ENCODE data around the gene ATXN3L. TPM values are rescaled to one million over a fixed set of nuclear protein-coding genes. Genes with fewer than 3 reads are reported as not detected.

Gene ATXN3L
- total and polyA plus RNA-seq, 10 of the 15 experiments (the other 5 are each of a cell fraction or from before 2014, with no cell fraction given) = not detected

DNA sequence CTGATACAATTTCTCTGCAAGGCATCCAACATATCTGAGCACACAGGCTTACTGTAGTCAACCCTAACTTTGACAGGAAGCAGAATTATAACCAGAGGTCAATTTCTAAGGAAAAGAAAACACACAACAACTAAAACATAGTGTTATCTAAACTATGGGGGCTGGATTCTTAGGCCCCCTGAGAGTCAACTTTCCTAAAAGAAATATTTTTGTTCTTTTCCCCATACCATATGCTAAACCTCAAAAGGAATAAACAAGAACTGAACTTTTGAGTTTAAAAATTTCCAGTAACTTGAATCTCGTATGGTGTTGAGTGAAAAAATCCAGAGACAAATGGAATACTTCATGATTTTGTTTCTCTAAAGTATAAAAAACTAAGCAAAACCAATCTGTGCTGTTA, 42.9 kb downstream of the ATXN3L start (continued):
- TF ChIP-seq MTA3 (IDR thresholded peaks at IDR 0.05; ENCODE audit: borderline replicate concordance, low read length) (no peak), ETV6 (conservative IDR thresholded peaks at IDR 0.05 in 1 of 2, IDR thresholded peaks at IDR 0.05 in 1 of 2; ENCODE audit: borderline replicate concordance in 1 of 2, low read depth in 1 of 2) (no peak), TCF12 (IDR thresholded peaks at IDR 0.05; ENCODE audit: low read depth, low read length) (no peak), ZBED1 (IDR thresholded peaks at IDR 0.05; ENCODE audit: borderline replicate concordance) (no peak), POLR2A (IDR thresholded peaks at IDR 0.05; ENCODE audit: low read depth, low read length) (no peak), ASH2L (IDR thresholded peaks at IDR 0.05; ENCODE audit: borderline replicate concordance, low read depth) (no peak), WRNIP1 (IDR thresholded peaks at IDR 0.05; ENCODE audit: borderline replicate concordance, low read depth, low read length) (no peak), IKZF1 (conservative IDR thresholded peaks at IDR 0.05) (no peak)
- TF ChIP-seq, protein P1, sequence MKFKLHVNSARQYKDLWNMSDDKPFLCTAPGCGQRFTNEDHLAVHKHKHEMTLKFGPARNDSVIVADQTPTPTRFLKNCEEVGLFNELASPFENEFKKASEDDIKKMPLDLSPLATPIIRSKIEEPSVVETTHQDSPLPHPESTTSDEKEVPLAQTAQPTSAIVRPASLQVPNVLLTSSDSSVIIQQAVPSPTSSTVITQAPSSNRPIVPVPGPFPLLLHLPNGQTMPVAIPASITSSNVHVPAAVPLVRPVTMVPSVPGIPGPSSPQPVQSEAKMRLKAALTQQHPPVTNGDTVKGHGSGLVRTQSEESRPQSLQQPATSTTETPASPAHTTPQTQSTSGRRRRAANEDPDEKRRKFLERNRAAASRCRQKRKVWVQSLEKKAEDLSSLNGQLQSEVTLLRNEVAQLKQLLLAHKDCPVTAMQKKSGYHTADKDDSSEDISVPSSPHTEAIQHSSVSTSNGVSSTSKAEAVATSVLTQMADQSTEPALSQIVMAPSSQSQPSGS (IDR thresholded peaks at IDR 0.05; ENCODE audit: low read length) = no peak

DNA sequence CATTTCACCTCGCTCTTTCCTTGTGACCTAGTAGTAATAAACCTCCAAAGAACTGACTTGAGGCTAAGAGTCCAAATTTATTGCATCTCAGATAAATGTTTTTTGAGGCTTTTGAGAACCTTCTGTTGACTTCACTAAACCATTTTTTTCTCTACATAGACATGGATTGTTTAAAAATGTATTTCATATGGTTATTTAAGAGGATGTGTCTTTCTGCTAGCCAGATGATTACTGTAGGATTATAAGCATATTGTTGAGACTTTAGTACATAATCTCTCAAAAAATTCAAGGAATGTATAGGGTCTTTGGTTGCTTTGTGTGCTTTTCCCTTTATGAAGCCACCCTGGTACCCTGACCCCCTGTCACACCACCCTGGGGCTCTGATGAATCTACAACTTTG, 44.8 kb downstream of the ATXN3L start:
- no peak overlapping the region for H3K4me3 ChIP-seq
- POLR2A ChIA-PET = no interaction called here
- no peak overlapping the region for H3K9ac ChIP-seq (ENCODE audit: control insufficient read depth, insufficient read depth, low read length)
- ATAC-seq (no peak), FAIRE-seq (no peak), DNase-seq (ENCODE audit: low read depth, low spot score) (no peak)
- CTCF ChIA-PET = no interaction called here
- no peak overlapping the region for H3K4me2 ChIP-seq (ENCODE audit: control insufficient read depth, insufficient read depth)
- H3K79me2 ChIP-seq (ENCODE audit: control insufficient read depth, insufficient read depth, low read length) = no peaks in the 10 kb centered on the region
- TF ChIP-seq HDAC2 (IDR thresholded peaks at IDR 0.05) (no peak), SUZ12 (IDR thresholded peaks at IDR 0.05; ENCODE audit: unreplicated experiment) (no peak), CBX3 (IDR thresholded peaks at IDR 0.05; ENCODE audit: borderline replicate concordance, low read depth) (no peak), HCFC1 (IDR thresholded peaks at IDR 0.05; ENCODE audit: low read length) (no peak), IRF4 (IDR thresholded peaks at IDR 0.05; ENCODE audit: low read depth, low read length) (no peak), IKZF1 (conservative IDR thresholded peaks at IDR 0.05) (no peak)
- in situ Hi-C loops (cut with MboI) = no loop called here
- no peaks in the 10 kb centered on the region for H3K9me3 ChIP-seq (replicated peaks; ENCODE audit: control insufficient read depth, insufficient read depth, low read length)
- no peaks in the 10 kb centered on the region for H3K36me3 ChIP-seq (ENCODE audit: control insufficient read depth in 2 of 2, insufficient read depth in 2 of 2, low read length in 1 of 2)
- H3K27me3 ChIP-seq (replicated peaks in 1 of 2; ENCODE audit: control insufficient read depth in 2 of 2, insufficient read depth in 2 of 2, low read length in 1 of 2) = no peaks in the 10 kb centered on the region
- 61% methylated on average over 1 of the region's 1 CpG for WGBS (ENCODE audit: insufficient coverage, insufficient replicate concordance, low lambda C conversion rate, missing lambda C conversion rate)
- no peaks in the 10 kb centered on the region for H4K20me1 ChIP-seq (ENCODE audit: control insufficient read depth, insufficient read depth)
- no peak overlapping the region for H3K27ac ChIP-seq (ENCODE audit: control insufficient read depth, insufficient read depth)
- RAD21 ChIA-PET (ENCODE audit: unreplicated experiment) = interaction anchor here (0.6 kb wide), 1 partner anchor 271 kb away, joined by 7 read pairs; no protein-coding TSS in a partner anchor
- no TSS peak for BruUV-seq (replicated peaks)
- H2AFZ ChIP-seq (ENCODE audit: control insufficient read depth, low read depth, low read length) = no peak overlapping the region
- SMC1A ChIA-PET (ENCODE audit: uncharacterized antibody, unreplicated experiment) = interaction anchor here (1.1 kb wide), 1 partner anchor 12 kb away, joined by 4 read pairs; no protein-coding TSS in a partner anchor
- no peaks in the 10 kb centered on the region for H3K4me1 ChIP-seq (ENCODE audit: control insufficient read depth, insufficient read depth, low read length)
- intact Hi-C loops (cut with micrococcal nuclease; ENCODE audit: unreplicated experiment) = no loop called here
